WTC11 (cell line): Measurements from ENCODE around the gene DNM3. TPM values are rescaled to one million over a fixed set of nuclear protein-coding genes. Genes with fewer than 3 reads are reported as not detected.

Source experiments
- ATAC-seq: fragments of 200-7000 bp; cut with Tn5 transposase; 2 replicates; pipeline ENCODE4 v1.10.0; 2021; ENCODE audit warnings: mild to moderate bottlenecking, moderate library complexity
- CTCF ChIA-PET: fragments of 300-600 bp; sonication (Branson Sonifier 250); formaldehyde crosslinking; loops from one replicate; lab custom pipeline; 2021; ENCODE audit warnings: antibody characterized with exemption; lab: Charles Lee
- POLR2A ChIA-PET: fragments of 350-600 bp; sonication (Branson Sonifier 250); formaldehyde crosslinking; loops from one replicate; lab custom pipeline; 2021; ENCODE audit warnings: antibody characterized with exemption; lab: Charles Lee
- DNase-seq: peaks from one replicate; pipeline ENCODE4 v3.0.0; 2021; ENCODE audit warnings: low spot score
- H3K27ac Mint-ChIP-seq: 2 replicates; pipeline ENCODE4 v1.8.0; 2021; ENCODE audit warnings: mixed read lengths
- H3K27me3 Mint-ChIP-seq: 2 replicates; pipeline ENCODE4 v1.8.0; 2021; ENCODE audit warnings: low read depth, mild to moderate bottlenecking, moderate library complexity, mixed read lengths
- H3K36me3 Mint-ChIP-seq: 2 replicates; pipeline ENCODE4 v1.8.0; 2021; ENCODE audit warnings: mixed read lengths
- H3K4me1 Mint-ChIP-seq: 2 replicates; pipeline ENCODE4 v1.8.0; 2022; ENCODE audit warnings: mixed read lengths
- H3K4me3 Mint-ChIP-seq: 2 replicates; pipeline ENCODE4 v1.8.0; 2021; ENCODE audit warnings: mild to moderate bottlenecking, moderate library complexity, mixed read lengths
- H3K9me3 Mint-ChIP-seq: 2 replicates; pipeline ENCODE4 v1.8.0; 2021; ENCODE audit warnings: mixed read lengths
- AR ChIP-seq: fragments of 250-450 bp; sonication (Bioruptor Pico); IDR thresholded peaks from 2 replicates; pipeline ENCODE4 v1.9.0; 2021; ENCODE audit warnings: mild to moderate bottlenecking
- ATF1 ChIP-seq: sonication (generic); formaldehyde crosslinking; IDR thresholded peaks from 2 replicates; pipeline ENCODE4 v1.8.1; 2023; ENCODE audit warnings: mild to moderate bottlenecking, moderate library complexity, missing genetic modification reagents
- CDX4 ChIP-seq: fragments of 250-450 bp; sonication (Bioruptor Pico); IDR thresholded peaks from 2 replicates; pipeline ENCODE4 v1.9.0; 2021; ENCODE audit warnings: moderate library complexity, mild to moderate bottlenecking, inconsistent platforms, borderline replicate concordance
- E2F4 ChIP-seq: sonication (generic); formaldehyde crosslinking; IDR thresholded peaks from 2 replicates; pipeline ENCODE4 v1.8.1; 2022; ENCODE audit warnings: low read depth, mild to moderate bottlenecking, moderate library complexity, missing genetic modification reagents, borderline replicate concordance
- ELF4 ChIP-seq: sonication (generic); formaldehyde crosslinking; IDR thresholded peaks from 2 replicates; pipeline ENCODE4 v1.8.1; 2022; ENCODE audit warnings: low read depth, mild to moderate bottlenecking, moderate library complexity, missing genetic modification reagents
- FOXK1 ChIP-seq: sonication (generic); formaldehyde crosslinking; IDR thresholded peaks from 2 replicates; pipeline ENCODE4 v1.8.0; 2022; ENCODE audit warnings: mild to moderate bottlenecking, moderate library complexity, missing genetic modification reagents
- HMGXB4 ChIP-seq: sonication (generic); formaldehyde crosslinking; IDR thresholded peaks from 2 replicates; pipeline ENCODE4 v1.8.1; 2023; ENCODE audit warnings: mild to moderate bottlenecking, moderate library complexity, missing genetic modification reagents
- JUN ChIP-seq: sonication (generic); formaldehyde crosslinking; IDR thresholded peaks from 2 replicates; pipeline ENCODE4 v1.8.0; 2023; ENCODE audit warnings: mild to moderate bottlenecking, missing genetic modification reagents
- MLX ChIP-seq: sonication (generic); formaldehyde crosslinking; IDR thresholded peaks from 2 replicates; pipeline ENCODE4 v1.8.1; 2023; ENCODE audit warnings: mild to moderate bottlenecking, missing genetic modification reagents, moderate library complexity
- PRRX2 ChIP-seq: fragments of 250-450 bp; sonication (Bioruptor Pico); IDR thresholded peaks from 2 replicates; pipeline ENCODE4 v1.8.0; 2021; ENCODE audit warnings: mild to moderate bottlenecking
- ZMAT4 ChIP-seq: fragments of 250-450 bp; sonication (Bioruptor Pico); IDR thresholded peaks from 2 replicates; pipeline ENCODE4 v1.9.0; 2021; ENCODE audit warnings: mild to moderate bottlenecking
- ZNF138 ChIP-seq: sonication (generic); formaldehyde crosslinking; conservative IDR thresholded peaks from 2 replicates; pipeline ENCODE4 v1.8.1; 2022; ENCODE audit warnings: mild to moderate bottlenecking, moderate library complexity, missing genetic modification reagents
- ZNF263 ChIP-seq: sonication (generic); formaldehyde crosslinking; IDR thresholded peaks from 2 replicates; pipeline ENCODE4 v1.8.1; 2022; ENCODE audit warnings: low read depth, mild to moderate bottlenecking, moderate library complexity, missing genetic modification reagents
- ZNF281 ChIP-seq: sonication (generic); formaldehyde crosslinking; IDR thresholded peaks from 2 replicates; pipeline ENCODE4 v1.8.0; 2023; ENCODE audit warnings: mild to moderate bottlenecking, missing genetic modification reagents
- ZNF317 ChIP-seq: sonication (generic); formaldehyde crosslinking; IDR thresholded peaks from 2 replicates; pipeline ENCODE4 v1.8.1; 2023; ENCODE audit warnings: low read depth, mild to moderate bottlenecking, moderate library complexity, missing genetic modification reagents, borderline replicate concordance
- ZNF416 ChIP-seq: fragments of 250-450 bp; sonication (Bioruptor Pico); IDR thresholded peaks from 2 replicates; pipeline ENCODE4 v1.9.0; 2021; ENCODE audit warnings: mild to moderate bottlenecking, inconsistent platforms
- ZNF423 ChIP-seq: fragments of 250-450 bp; sonication (Bioruptor Pico); IDR thresholded peaks from 2 replicates; pipeline ENCODE4 v2.1.2; 2022; ENCODE audit warnings: mild to moderate bottlenecking, moderate library complexity
- ZSCAN18 ChIP-seq: fragments of 250-450 bp; sonication (Bioruptor Pico); IDR thresholded peaks from 2 replicates; pipeline ENCODE4 v2.1.2; 2022; ENCODE audit warnings: mild to moderate bottlenecking, moderate library complexity
- total RNA-seq: library from RNA; stranded (reverse); gene quantifications from 3 replicates; pipeline ENCODE4 v1.2.3, GENCODE V29; 2021

DNM3 gene
- total RNA-seq, 1 experiment from 2014 or later, result 1.9 TPM

GRCh38 chr1:172395576-172395975 is 554.3 kb downstream of the DNM3 start:
- DNase-seq, result no peak
- no peak for TF ChIP-seq AR (CRISPR knock-in tag)
- no peak for TF ChIP-seq ZSCAN18 (CRISPR knock-in tag)
- no peak for TF ChIP-seq ZNF138 (CRISPR knock-in tag)
- TF ChIP-seq CDX4 (CRISPR knock-in tag), result no peak
- no peak for TF ChIP-seq FOXK1 (CRISPR knock-in tag)
- TF ChIP-seq HMGXB4, result no peak
- TF ChIP-seq ATF1 (CRISPR knock-in tag), result no peak
- no peak for TF ChIP-seq ZNF317 (CRISPR knock-in tag)
- TF ChIP-seq MLX (CRISPR knock-in tag), result no peak
- no peak for TF ChIP-seq PRRX2 (CRISPR knock-in tag)
- no peak for TF ChIP-seq E2F4
- no peak for TF ChIP-seq ZNF263 (CRISPR knock-in tag)
- TF ChIP-seq ZNF423 (CRISPR knock-in tag), result no peak
- TF ChIP-seq ELF4 (CRISPR knock-in tag), result no peak
- no peak for TF ChIP-seq JUN (CRISPR knock-in tag)
- no peak for TF ChIP-seq ZNF281 (CRISPR knock-in tag)
- TF ChIP-seq ZNF416 (CRISPR knock-in tag), result no peak
- TF ChIP-seq ZMAT4, result no peak
- CTCF ChIA-PET, result interaction anchor here (1.6 kb wide), 1 partner anchor 393 kb away, joined by 6 read pairs; no protein-coding TSS in a partner anchor

More at GRCh38 chr1:172395576-172395975, 554.3 kb downstream of the DNM3 start:
- no peak overlapping the region for H3K4me3 Mint-ChIP-seq
- no peaks in the 10 kb centered on the region for H3K9me3 Mint-ChIP-seq
- H3K36me3 Mint-ChIP-seq, result no peaks in the 10 kb centered on the region
- POLR2A ChIA-PET, result no interaction called here
- peaks cover 59% of the 10 kb centered on the region for H3K4me1 Mint-ChIP-seq
- H3K27me3 Mint-ChIP-seq, result peaks cover 3% of the 10 kb centered on the region; the same call in 1 of the 2 replicates
- no peak for ATAC-seq
- no peak overlapping the region for H3K27ac Mint-ChIP-seq
